Measurements from ENCODE around the gene SERPINE1. TPM values are rescaled to one million over a fixed set of nuclear protein-coding genes. Genes with fewer than 3 reads are reported as not detected.

Gene SERPINE1
- total RNA-seq, 1 donor from 2014 or later = 4.3 TPM

DNA sequence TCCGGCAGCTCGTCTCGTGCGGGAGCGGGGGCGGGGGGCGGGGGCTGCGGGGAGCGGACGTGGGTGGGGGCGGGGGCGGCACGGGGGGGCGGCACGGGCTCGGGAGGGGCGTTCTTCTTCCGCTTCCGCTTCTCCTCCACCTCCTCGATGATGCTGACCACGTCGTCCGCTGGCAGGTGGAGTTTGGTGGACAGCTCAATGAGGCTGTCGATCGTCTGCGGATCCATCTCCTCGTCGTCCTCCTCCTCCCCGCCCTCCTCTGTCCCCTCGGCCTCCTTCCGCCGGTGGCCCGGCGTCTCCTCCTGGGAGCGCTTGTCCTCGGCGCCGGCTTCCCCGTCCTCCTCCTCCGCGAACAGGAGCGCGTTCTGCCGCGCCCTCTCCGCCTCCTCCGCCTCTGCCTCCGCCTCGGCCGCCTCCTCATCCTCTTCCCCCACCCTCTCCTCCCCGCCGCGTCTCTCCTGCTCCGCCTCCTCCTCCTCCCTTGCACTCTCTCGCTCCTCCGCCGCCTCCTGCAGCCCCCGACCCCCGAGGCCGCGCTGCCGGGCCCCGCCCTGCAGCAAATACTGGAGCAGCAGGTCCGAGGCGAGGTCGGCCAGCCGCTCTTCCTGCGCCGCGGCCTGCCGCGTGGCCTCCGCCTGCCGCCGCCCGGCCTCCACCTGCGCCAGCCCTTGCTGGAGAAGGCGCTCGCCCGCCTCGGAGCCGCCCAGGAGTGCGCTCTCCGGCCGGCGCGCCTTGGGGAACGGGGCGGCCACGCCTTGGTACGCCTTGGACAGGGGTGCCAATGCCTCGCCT is 36.6 kb downstream of the SERPINE1 start:
- TF ChIP-seq, protein P1, sequence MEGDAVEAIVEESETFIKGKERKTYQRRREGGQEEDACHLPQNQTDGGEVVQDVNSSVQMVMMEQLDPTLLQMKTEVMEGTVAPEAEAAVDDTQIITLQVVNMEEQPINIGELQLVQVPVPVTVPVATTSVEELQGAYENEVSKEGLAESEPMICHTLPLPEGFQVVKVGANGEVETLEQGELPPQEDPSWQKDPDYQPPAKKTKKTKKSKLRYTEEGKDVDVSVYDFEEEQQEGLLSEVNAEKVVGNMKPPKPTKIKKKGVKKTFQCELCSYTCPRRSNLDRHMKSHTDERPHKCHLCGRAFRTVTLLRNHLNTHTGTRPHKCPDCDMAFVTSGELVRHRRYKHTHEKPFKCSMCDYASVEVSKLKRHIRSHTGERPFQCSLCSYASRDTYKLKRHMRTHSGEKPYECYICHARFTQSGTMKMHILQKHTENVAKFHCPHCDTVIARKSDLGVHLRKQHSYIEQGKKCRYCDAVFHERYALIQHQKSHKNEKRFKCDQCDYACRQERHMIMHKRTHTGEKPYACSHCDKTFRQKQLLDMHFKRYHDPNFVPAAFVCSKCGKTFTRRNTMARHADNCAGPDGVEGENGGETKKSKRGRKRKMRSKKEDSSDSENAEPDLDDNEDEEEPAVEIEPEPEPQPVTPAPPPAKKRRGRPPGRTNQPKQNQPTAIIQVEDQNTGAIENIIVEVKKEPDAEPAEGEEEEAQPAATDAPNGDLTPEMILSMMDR (IDR thresholded peaks at IDR 0.05; ENCODE audit: borderline replicate concordance) = no peak
- Histone ChIP-seq H3K36me3 (peaks cover 19% of the 10 kb centered on the region), H3K9me3 (replicated peaks) (no peaks in the 10 kb centered on the region), H3K27ac (replicated peaks) (peak overlapping the region; percentile 33), H3K27me3 (ENCODE audit: low read depth) (peaks cover 93% of the 10 kb centered on the region), H3K4me1 (peaks cover 41% of the 10 kb centered on the region), H3K4me3 (peak overlapping the region; percentile 55)
- DNase-seq = no peak
- intact Hi-C loops (cut with micrococcal nuclease) = no loop called here

GRCh38 chr7:101164071-101164840 is 37.4 kb downstream of the SERPINE1 start:
- intact Hi-C loops (cut with micrococcal nuclease) = no loop called here
- H3K9me3 ChIP-seq (replicated peaks) = no peaks in the 10 kb centered on the region
- no peak for DNase-seq

GRCh38 chr7:101165075-101165957 is 38.4 kb downstream of the SERPINE1 start, which contains the start of gene VGF:
Gene VGF, minus strand, starts transcription at chr7:101165569. Its CDS starts 726 bp downstream, at chr7:101164843.
- peaks cover 3% of the 10 kb centered on the region for H3K36me3 ChIP-seq
- intact Hi-C loops (cut with micrococcal nuclease) = no loop called here
- TF ChIP-seq, protein P1 (IDR thresholded peaks at IDR 0.05; ENCODE audit: borderline replicate concordance) = no peak
- peaks cover 100% of the 10 kb centered on the region for H3K27me3 ChIP-seq (ENCODE audit: low read depth)
- DNase-seq = peak; percentile 91
- no peak within 1 kb of the TSS for H3K27ac ChIP-seq (replicated peaks)
- peaks cover 50% of the 10 kb centered on the region for H3K4me1 ChIP-seq
- H3K9me3 ChIP-seq (replicated peaks) = no peaks in the 10 kb centered on the region
- peak within 1 kb of the TSS; percentile 55 for H3K4me3 ChIP-seq

More at GRCh38 chr7:101164071-101164840, 37.4 kb downstream of the SERPINE1 start:
- TF ChIP-seq, protein P1 (IDR thresholded peaks at IDR 0.05; ENCODE audit: borderline replicate concordance) = no peak
- Histone ChIP-seq H3K4me3 (peak overlapping the region; percentile 55), H3K27ac (replicated peaks) (no peak overlapping the region), H3K27me3 (ENCODE audit: low read depth) (peaks cover 93% of the 10 kb centered on the region), H3K36me3 (peaks cover 12% of the 10 kb centered on the region), H3K4me1 (peaks cover 41% of the 10 kb centered on the region)

GRCh38 chr7:101165958-101166647 is 39.2 kb downstream of the SERPINE1 start:
- intact Hi-C loops (cut with micrococcal nuclease) = no loop called here
- Histone ChIP-seq H3K4me1 (peaks cover 50% of the 10 kb centered on the region), H3K27ac (replicated peaks) (no peak overlapping the region), H3K27me3 (ENCODE audit: low read depth) (peaks cover 100% of the 10 kb centered on the region), H3K36me3 (no peaks in the 10 kb centered on the region), H3K9me3 (replicated peaks) (no peaks in the 10 kb centered on the region), H3K4me3 (peak overlapping the region; percentile 45)
- TF ChIP-seq, protein P1 (IDR thresholded peaks at IDR 0.05; ENCODE audit: borderline replicate concordance) = no peak
- no peak for DNase-seq

DNA sequence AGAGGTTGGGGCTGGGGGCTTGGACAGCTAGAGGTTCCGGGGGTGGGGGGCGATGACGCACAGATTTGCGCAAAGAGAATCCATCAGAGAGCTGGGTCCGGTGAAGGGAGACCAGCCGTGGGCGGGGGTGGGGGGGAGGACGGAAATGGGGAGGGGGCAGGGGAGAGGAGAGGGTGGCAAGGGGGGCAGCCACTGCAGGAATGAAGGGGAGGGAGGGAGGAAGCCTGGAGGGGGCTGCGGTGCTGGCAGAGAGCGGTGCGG is 39.7 kb downstream of the SERPINE1 start:
- Histone ChIP-seq H3K4me3 (no peak overlapping the region), H3K27ac (replicated peaks) (no peak overlapping the region), H3K9me3 (replicated peaks) (no peaks in the 10 kb centered on the region), H3K27me3 (ENCODE audit: low read depth) (peaks cover 100% of the 10 kb centered on the region), H3K4me1 (peaks cover 50% of the 10 kb centered on the region), H3K36me3 (no peaks in the 10 kb centered on the region)
- TF ChIP-seq, protein P1 (IDR thresholded peaks at IDR 0.05; ENCODE audit: borderline replicate concordance) = no peak
- intact Hi-C loops (cut with micrococcal nuclease) = no loop called here
- no peak for DNase-seq
